ENCODE measurements around the gene CA7. TPM values are rescaled to one million over a fixed set of nuclear protein-coding genes. Genes with fewer than 3 reads are reported as not detected.
A peak's percentile ranks its signal among the peaks of the same experiment; 100 is the strongest.
"Not testable (repeated sequence)": the region's sequence is repeated elsewhere in the genome, so short reads cannot be mapped to it uniquely, and the experiment has no call there.

CA7 gene
- total and polyA plus RNA-seq, 2 experiments from 2014 or later, result 0.65 TPM; not detected in 1

DNA sequence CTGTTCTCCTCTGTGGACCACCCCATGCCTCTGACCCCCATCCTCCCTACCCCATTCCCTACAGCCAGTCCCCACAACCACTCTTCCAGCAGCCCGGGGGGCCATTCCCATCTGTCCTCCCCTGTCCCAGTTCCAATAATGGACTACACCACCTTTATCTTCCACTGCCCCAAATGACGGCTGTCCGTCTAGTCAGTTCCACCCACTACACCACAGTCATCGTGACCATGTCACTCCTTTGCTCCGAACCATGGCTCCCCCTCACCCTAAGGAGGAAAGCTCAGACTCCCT is 51.4 kb downstream of the CA7 start:
- Histone ChIP-seq H3K9ac (no peak overlapping the region), H3K4me2 (ENCODE audit: unreplicated experiment) (no peak overlapping the region), H3K79me2 (ENCODE audit: insufficient read depth) (no peaks in the 10 kb centered on the region), H4K20me1 (ENCODE audit: insufficient read depth) (no peaks in the 10 kb centered on the region), H3F3A (ENCODE audit: insufficient read depth) (no peaks in the 10 kb centered on the region), H3K9me3 (ENCODE audit: low read depth) (no peaks in the 10 kb centered on the region), H3K4me3 (no peak overlapping the region), H3K27me3 (replicated peaks; ENCODE audit: insufficient read depth) (no peaks in the 10 kb centered on the region), H3K27ac (no peak overlapping the region), H2AFZ (no peak overlapping the region), H3K4me1 (ENCODE audit: insufficient read depth) (peaks cover 9% of the 10 kb centered on the region), H3K36me3 (ENCODE audit: low read depth) (no peaks in the 10 kb centered on the region), H3K9me2 (ENCODE audit: insufficient read depth) (no peaks in the 10 kb centered on the region)
- in situ Hi-C loops (cut with MboI), result no loop called here
- no peak for DNase-seq
- no peak for TF ChIP-seq EZH2 (IDR thresholded peaks at IDR 0.05; ENCODE audit: insufficient read depth, poor library complexity, severe bottlenecking)
- TF ChIP-seq EZH2phosphoT487 (IDR thresholded peaks at IDR 0.05; ENCODE audit: insufficient read depth, low read depth), result no peak
- WGBS, 2 experiments (ENCODE audit: low coverage in 1 of 2, low lambda C conversion rate in 2 of 2, missing lambda C conversion rate in 2 of 2), result 79 to 82% methylated on average over 5 of the region's 5 CpGs

DNA sequence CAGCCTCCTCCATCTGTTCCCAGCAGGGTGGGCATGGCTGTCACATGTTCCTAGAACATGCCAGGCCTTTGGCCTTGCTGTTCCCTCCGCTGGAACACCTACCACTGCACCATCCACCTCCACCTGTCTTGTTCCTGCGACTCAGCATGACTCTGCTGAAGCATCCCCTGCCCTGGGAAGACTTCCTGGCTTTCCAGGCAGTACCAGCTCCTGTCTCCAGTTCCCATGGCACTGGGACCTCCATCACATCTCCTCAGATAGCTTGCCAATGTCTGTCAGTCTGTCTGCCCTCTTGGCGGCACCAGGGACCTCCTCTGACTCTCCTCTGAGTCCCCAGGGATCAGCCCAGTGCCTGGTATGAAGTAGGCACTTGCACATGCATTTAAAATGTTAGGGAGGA is 51.8 kb downstream of the CA7 start:
- WGBS, 2 experiments (ENCODE audit: low coverage in 1 of 2, low lambda C conversion rate in 2 of 2, missing lambda C conversion rate in 2 of 2), result 94 to 98% methylated on average over 3 of the region's 3 CpGs
- H3K9ac ChIP-seq, result no peak overlapping the region
- H3K4me3 ChIP-seq, result no peak overlapping the region
- no peak overlapping the region for H3K27ac ChIP-seq
- no peaks in the 10 kb centered on the region for H3F3A ChIP-seq (ENCODE audit: insufficient read depth)
- H3K79me2 ChIP-seq (ENCODE audit: insufficient read depth), result no peaks in the 10 kb centered on the region
- H3K4me1 ChIP-seq (ENCODE audit: insufficient read depth), result peaks cover 9% of the 10 kb centered on the region
- in situ Hi-C loops (cut with MboI), result no loop called here
- H3K9me2 ChIP-seq (ENCODE audit: insufficient read depth), result no peaks in the 10 kb centered on the region
- H3K9me3 ChIP-seq (ENCODE audit: low read depth), result no peaks in the 10 kb centered on the region
- TF ChIP-seq EZH2 (IDR thresholded peaks at IDR 0.05; ENCODE audit: insufficient read depth, poor library complexity, severe bottlenecking) (no peak), EZH2phosphoT487 (IDR thresholded peaks at IDR 0.05; ENCODE audit: insufficient read depth, low read depth) (no peak)
- no peaks in the 10 kb centered on the region for H4K20me1 ChIP-seq (ENCODE audit: insufficient read depth)
- no peak for DNase-seq
- H2AFZ ChIP-seq, result no peak overlapping the region
- H3K4me2 ChIP-seq (ENCODE audit: unreplicated experiment), result no peak overlapping the region
- no peaks in the 10 kb centered on the region for H3K27me3 ChIP-seq (replicated peaks; ENCODE audit: insufficient read depth)
- H3K36me3 ChIP-seq (ENCODE audit: low read depth), result no peaks in the 10 kb centered on the region

DNA sequence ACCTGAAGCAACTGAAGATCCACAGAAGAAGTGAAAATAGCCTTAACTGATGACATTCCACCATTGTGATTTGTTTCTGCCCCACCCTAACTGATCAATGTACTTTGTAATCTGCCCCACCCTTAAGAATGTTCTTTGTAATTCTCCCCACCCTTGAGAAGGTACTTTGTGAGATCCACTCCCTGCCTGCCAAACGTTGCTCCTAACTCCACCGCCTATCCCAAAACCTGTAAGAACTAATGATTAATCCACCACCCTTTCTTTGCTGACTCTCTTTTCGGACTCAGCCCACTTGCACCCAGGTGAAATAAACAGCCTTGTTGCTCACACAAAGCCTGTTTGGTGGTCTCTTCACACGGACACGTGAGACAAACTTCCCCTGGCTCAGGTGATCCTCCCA is 52.5 kb downstream of the CA7 start:
- DNase-seq; in situ Hi-C loops (cut with MboI); H3F3A ChIP-seq (ENCODE audit: insufficient read depth); H2AFZ ChIP-seq; H3K9me3 ChIP-seq (ENCODE audit: low read depth); H3K27ac ChIP-seq; H4K20me1 ChIP-seq (ENCODE audit: insufficient read depth); H3K4me2 ChIP-seq (ENCODE audit: unreplicated experiment); H3K4me1 ChIP-seq (ENCODE audit: insufficient read depth); H3K36me3 ChIP-seq (ENCODE audit: low read depth); H3K27me3 ChIP-seq (replicated peaks; ENCODE audit: insufficient read depth); H3K4me3 ChIP-seq; H3K79me2 ChIP-seq (ENCODE audit: insufficient read depth); H3K9me2 ChIP-seq (ENCODE audit: insufficient read depth); H3K9ac ChIP-seq: not testable (repeated sequence)
- 47 to 67% methylated on average over 5 of the region's 5 CpGs for WGBS, 2 experiments (ENCODE audit: low coverage in 1 of 2, low lambda C conversion rate in 2 of 2, missing lambda C conversion rate in 2 of 2)

DNA sequence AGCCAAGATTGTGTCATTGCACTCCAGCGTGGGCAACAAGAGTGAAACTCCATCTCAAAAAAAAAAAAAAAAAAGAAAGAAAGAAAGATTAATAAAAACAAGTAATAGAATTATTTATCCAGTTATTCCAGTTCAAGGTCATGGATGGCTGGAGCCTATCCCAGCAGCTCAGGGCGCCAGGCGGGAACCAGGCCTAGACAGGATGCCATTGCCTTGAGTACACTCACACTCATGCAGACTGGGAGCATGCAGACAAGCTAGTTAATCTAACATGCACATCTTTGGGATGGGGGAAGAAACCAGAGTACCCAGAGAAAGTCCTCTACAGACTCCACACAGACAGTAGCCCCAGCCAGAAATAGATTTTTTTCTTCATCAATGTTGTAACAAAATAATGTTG is 54.0 kb downstream of the CA7 start:
- Histone ChIP-seq H3K27ac (no peak overlapping the region), H2AFZ (no peak overlapping the region), H3K79me2 (ENCODE audit: insufficient read depth) (no peaks in the 10 kb centered on the region), H3K27me3 (replicated peaks; ENCODE audit: insufficient read depth) (no peaks in the 10 kb centered on the region), H4K20me1 (ENCODE audit: insufficient read depth) (no peaks in the 10 kb centered on the region), H3K9me2 (ENCODE audit: insufficient read depth) (no peaks in the 10 kb centered on the region), H3K4me1 (ENCODE audit: insufficient read depth) (peaks cover 9% of the 10 kb centered on the region), H3K9me3 (ENCODE audit: low read depth) (no peaks in the 10 kb centered on the region), H3K9ac (no peak overlapping the region), H3K4me3 (no peak overlapping the region), H3F3A (ENCODE audit: insufficient read depth) (no peaks in the 10 kb centered on the region), H3K4me2 (ENCODE audit: unreplicated experiment) (no peak overlapping the region), H3K36me3 (ENCODE audit: low read depth) (no peaks in the 10 kb centered on the region)
- no peak for TF ChIP-seq EZH2 (IDR thresholded peaks at IDR 0.05; ENCODE audit: insufficient read depth, poor library complexity, severe bottlenecking)
- 82 to 84% methylated on average over 3 of the region's 3 CpGs for WGBS, 2 experiments (ENCODE audit: low coverage in 1 of 2, low lambda C conversion rate in 2 of 2, missing lambda C conversion rate in 2 of 2)
- in situ Hi-C loops (cut with MboI), result no loop called here
- DNase-seq, result peak; percentile 73

DNA sequence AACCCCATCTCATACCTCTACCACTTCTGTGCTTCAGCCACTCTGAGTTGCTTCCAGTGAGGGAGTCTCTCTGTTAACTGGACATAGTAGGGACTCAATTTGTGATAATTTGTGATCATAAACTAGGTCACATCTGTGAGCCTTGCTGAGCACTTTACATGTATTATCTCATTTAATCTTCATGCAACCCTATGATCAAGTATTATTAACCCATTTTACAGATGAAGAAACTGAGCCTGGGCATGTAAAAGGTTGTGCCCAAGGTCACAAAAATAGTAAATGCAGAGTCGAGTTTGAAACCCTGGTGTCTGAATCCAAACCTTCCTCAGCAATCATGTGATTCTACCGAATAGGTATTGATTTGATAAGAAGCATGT is 54.7 kb downstream of the CA7 start:
- peaks cover 9% of the 10 kb centered on the region for H3K4me1 ChIP-seq (ENCODE audit: insufficient read depth)
- 63 to 73% methylated on average over 2 of the region's 2 CpGs for WGBS, 2 experiments (ENCODE audit: low coverage in 1 of 2, low lambda C conversion rate in 2 of 2, missing lambda C conversion rate in 2 of 2)

More for the DNA sequence above, 54.7 kb downstream of the CA7 start:
- Histone ChIP-seq H3K36me3 (ENCODE audit: low read depth) (no peaks in the 10 kb centered on the region), H3K9me2 (ENCODE audit: insufficient read depth) (no peaks in the 10 kb centered on the region), H2AFZ (no peak overlapping the region), H3K9ac (no peak overlapping the region), H3K27me3 (replicated peaks; ENCODE audit: insufficient read depth) (no peaks in the 10 kb centered on the region), H3K79me2 (ENCODE audit: insufficient read depth) (no peaks in the 10 kb centered on the region), H4K20me1 (ENCODE audit: insufficient read depth) (no peaks in the 10 kb centered on the region), H3K27ac (no peak overlapping the region), H3K4me2 (ENCODE audit: unreplicated experiment) (no peak overlapping the region), H3F3A (ENCODE audit: insufficient read depth) (no peaks in the 10 kb centered on the region), H3K4me3 (no peak overlapping the region), H3K9me3 (ENCODE audit: low read depth) (no peaks in the 10 kb centered on the region)
- TF ChIP-seq EZH2phosphoT487 (IDR thresholded peaks at IDR 0.05; ENCODE audit: insufficient read depth, low read depth) (no peak), EZH2 (IDR thresholded peaks at IDR 0.05; ENCODE audit: insufficient read depth, poor library complexity, severe bottlenecking) (no peak)
- in situ Hi-C loops (cut with MboI), result no loop called here
- DNase-seq, result no peak
